G401 (cell line): ENCODE measurements around the gene CDC37. TPM values are rescaled to one million over a fixed set of nuclear protein-coding genes. Genes with fewer than 3 reads are reported as not detected.
"Not testable (repeated sequence)": the region's sequence is repeated elsewhere in the genome, so short reads cannot be mapped to it uniquely, and the experiment has no call there.

Experiments used
- DNase-seq: peaks from one replicate; pipeline ENCODE4 v3.0.0-alpha.2; 2015; ENCODE audit warnings: low spot score
- in situ Hi-C: cut with HindIII; loops from 2 replicates; pipeline ENCODE4 v1.10.0; 2016; ENCODE audit warnings: low sequenced_read_pairs, mixed read lengths
- total RNA-seq: library from RNA; depleted of rRNA; stranded (reverse); fragments of >200 nt; shearing (Covaris generic); gene quantifications from 2 replicates; pipeline ENCODE4 v1.2.3, GENCODE V29; 2014

The CDC37 gene
- total RNA-seq, 1 experiment from 2014 or later, result 319 TPM

DNA sequence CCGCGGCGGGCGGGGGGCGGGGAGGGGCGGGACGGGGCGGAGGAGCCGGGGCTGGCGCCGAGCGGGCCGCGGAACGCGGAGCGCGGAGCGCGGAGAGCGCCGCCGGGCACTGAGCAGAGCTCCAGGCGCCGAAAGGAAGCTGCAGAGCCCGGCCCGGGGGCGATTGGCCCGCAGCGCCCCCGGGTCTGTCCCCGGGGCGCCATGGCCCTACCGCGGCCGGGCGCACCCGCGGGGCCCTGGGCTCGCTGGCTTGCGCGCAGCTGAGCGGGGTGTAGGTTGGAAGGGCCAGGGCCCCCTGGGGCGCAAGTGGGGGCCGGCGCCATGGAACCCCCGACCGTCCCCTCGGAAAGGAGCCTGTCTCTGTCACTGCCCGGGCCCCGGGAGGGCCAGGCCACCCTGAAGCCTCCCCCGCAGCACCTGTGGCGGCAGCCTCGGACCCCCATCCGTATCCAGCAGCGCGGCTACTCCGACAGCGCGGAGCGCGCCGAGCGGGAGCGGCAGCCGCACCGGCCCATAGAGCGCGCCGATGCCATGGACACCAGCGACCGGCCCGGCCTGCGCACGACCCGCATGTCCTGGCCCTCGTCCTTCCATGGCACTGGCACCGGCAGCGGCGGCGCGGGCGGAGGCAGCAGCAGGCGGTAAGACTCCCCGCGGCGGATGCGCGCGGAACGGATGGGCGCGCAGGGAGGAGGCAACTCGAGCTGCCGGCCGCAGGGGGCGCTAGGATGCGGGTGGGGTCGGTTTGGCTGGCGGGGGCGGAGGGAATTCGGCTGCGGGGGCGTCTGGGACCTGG, 17.3 kb upstream of the CDC37 start, which contains the start of gene PDE4A:
Gene PDE4A (plus strand): TSS at position 95 of the 796 bp plus-strand sequence. CDS start 227 bp downstream, at position 322.
- no peak for DNase-seq
- in situ Hi-C loops, result no loop called here

- in situ Hi-C loops, result no loop called here
- DNase-seq, result peak; percentile 70
These were observed 16.5 kb upstream of the CDC37 start for GRCh38 chr19:10419646-10420443.

- in situ Hi-C loops, result no loop called here
- no peak for DNase-seq
These were observed 15.9 kb upstream of the CDC37 start for GRCh38 chr19:10419200-10419645.

GRCh38 chr19:10418485-10419199, 15.3 kb upstream of the CDC37 start:
- peak; percentile 39 for DNase-seq

DNA sequence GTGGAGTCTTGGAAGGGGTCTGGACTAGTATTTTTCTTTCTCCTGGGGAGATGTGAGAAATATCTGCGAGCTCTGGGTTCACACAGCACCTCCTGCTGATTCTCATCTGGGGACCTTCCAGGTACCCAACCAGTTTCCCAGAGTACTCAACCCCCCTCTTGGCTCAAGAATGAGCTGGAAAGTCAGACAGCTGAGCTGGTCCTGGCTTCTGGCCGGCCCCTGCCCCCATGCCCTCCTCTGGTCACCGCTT, 14.8 kb upstream of the CDC37 start:
- in situ Hi-C loops, result no loop called here
- peak; percentile 47 for DNase-seq

More at GRCh38 chr19:10418485-10419199, 15.3 kb upstream of the CDC37 start:
- in situ Hi-C loops, result no loop called here

DNA sequence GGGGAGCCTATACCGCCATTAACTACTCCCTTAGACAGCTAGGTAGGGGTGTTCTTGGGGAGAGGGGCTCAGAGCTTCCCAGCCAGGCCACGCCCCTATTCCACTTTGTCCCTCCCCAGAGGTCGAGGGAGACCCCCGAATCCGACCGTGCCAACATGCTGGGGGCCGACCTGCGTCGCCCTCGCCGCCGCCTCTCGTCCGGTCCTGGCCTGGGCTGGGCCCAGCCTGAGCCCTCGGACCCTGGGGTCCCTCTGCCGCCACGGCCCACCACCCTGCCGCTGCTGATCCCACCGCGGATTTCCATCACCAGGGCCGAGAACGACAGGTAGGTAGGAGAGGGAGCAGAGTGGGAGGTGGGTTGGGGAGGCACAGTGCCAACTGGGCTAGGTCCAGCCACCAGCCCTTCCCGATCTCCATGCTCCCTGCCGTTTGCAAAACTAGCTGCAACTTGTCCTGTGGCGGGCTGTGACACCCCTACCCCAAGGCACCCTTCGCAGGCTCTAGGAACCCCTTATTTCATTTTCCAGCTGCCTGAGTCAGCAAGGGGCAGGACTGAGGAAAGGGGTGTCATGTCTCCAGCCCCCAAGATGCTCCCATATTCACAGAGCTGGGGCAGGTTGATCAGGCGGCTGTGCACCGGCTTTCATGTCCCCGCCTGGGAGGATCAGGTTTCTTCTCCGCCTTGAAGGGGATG, 14.3 kb upstream of the CDC37 start:
- in situ Hi-C loops, result no loop called here
- no peak for DNase-seq

- DNase-seq, result peak; percentile 72
- in situ Hi-C loops, result no loop called here
These were observed 13.3 kb upstream of the CDC37 start for GRCh38 chr19:10416380-10417257.

DNA sequence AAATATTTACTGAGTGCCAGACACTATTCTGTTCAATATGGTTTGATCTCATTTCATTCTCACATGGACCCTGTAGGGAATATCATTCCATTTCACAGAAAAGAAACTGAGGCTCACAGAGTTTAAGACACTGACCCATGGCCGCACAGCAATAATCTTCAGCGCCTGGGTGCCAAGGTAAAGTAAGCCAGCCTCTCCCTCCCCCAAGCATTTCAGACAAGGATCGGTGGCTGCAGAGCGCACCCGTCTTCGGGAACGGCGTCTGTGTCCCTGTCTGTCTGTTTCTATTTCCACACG, 12.7 kb upstream of the CDC37 start:
- in situ Hi-C loops, result no loop called here
- DNase-seq, result peak; percentile 20

GRCh38 chr19:10412257-10412977, 9.1 kb upstream of the CDC37 start:
- no peak for DNase-seq
- in situ Hi-C loops, result no loop called here

GRCh38 chr19:10411224-10411623, 7.9 kb upstream of the CDC37 start:
- DNase-seq, in situ Hi-C loops: not testable (repeated sequence)

DNA sequence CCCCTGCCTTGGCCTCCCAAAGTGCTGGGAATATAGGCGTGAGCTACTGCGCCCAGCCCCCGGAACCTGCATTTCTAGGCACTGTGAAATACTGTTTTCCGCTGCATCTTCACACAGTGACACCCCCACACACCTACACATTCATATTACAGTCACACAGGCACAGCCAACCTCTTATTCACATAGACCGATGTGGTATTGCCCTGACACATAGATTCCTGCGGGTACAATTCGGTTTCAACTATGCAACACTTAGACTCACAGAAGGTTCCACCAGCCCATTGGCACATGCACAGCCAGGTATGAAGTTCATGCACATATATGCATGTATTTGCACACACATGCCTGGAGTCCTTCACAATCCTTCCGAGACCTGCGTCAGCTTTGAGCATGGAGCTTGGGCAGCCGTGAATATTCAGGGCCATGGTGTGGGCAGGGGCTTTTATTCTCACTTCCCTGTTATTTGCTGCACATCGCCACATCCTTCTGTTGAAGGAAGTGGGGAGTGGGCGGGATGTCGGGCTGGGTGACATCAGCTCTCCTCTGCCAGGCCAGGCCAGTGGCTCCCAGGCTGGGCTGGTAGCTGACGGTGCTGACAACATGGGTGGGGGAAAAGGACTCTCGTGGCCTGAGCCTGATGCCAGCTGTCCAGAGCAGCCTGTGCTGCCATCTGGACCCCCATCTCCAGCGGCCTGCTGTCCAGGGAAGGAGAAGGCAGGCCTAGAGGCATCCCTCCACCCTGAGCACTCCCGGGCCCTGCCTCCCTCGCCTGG, 5.4 kb upstream of the CDC37 start:
- DNase-seq, result peak; percentile 71
- in situ Hi-C loops, result no loop called here

DNA sequence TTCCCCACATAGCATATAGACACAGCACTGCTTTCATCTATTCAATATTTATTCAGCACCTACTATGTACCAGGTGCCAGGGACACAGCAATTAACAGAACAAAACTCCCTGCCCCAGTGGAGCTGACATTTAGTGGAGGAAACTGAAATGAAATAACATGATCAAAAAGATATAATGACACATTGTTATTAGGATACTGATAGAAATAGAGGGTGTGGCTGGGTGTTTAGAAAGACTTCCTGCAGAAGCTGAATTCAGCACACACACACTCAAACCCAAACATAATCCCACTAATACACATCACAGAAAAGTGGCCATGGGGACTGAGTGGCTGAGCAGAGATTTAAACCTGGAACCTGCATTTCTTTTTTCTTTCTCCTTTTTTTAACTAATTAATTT, 3.8 kb upstream of the CDC37 start:
- no peak for DNase-seq
- in situ Hi-C loops, result no loop called here

- in situ Hi-C loops, result no loop called here
- no peak for DNase-seq
These were observed 2.8 kb upstream of the CDC37 start for GRCh38 chr19:10406191-10406590.

DNA sequence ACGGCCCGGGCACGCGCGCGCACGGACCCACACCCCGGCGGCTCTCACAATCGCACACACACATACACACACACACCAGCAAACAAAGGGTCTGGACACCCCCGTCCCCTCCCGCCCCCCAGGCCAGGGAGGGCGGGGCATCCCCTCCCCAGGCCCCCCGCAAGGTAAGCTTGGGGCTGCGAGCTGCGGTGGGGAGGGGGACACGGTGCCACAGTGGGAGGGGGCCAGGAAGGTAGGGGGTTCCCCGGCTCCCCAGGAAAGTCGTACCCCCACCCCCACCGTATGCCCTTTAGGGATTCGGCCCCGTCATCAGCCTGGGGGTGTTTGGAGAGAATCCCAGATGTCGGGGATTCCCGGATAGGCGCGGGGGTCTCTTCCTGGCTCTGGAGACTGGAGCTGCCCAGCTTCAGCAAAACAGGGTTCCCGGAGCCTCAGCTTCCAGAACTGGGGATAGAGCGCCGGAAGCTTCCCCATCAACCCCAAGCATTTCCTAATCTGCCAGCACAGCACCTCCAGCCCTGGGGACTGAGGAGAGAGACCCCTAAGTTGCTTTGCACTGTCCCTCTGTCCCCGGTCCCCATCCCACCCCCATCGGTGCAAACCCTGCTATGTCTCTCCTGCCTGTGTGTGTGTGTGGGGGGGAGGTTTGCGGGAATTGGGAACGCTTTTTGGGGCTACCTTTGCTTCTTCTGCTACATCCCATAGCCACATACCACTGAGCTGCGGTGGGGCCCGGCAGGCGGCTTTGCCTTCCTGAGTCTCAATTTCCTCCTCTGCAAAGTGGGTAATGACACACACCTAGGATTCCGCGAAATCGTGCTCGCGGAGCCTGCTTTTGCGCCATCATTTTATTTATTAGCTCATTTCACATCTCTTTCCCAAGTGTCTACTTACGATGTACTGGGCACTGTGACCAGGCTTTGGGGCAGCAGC, 1.8 kb upstream of the CDC37 start:
- in situ Hi-C loops, result no loop called here
- peak; percentile 57 for DNase-seq

GRCh38 chr19:10402441-10403038, 802 bp downstream of the CDC37 start:
- in situ Hi-C loops, result no loop called here
- no peak for DNase-seq

- DNase-seq, result no peak
- in situ Hi-C loops, result no loop called here
These were observed 3.5 kb downstream of the CDC37 start for GRCh38 chr19:10399878-10400277.
